SIG-M5 (cell line): ENCODE measurements around the gene COQ4.

Experiments used
- DNase-seq: peaks from one replicate; lab custom pipeline; 2025; lab: John Stamatoyannopoulos, UW

Gene COQ4

DNA sequence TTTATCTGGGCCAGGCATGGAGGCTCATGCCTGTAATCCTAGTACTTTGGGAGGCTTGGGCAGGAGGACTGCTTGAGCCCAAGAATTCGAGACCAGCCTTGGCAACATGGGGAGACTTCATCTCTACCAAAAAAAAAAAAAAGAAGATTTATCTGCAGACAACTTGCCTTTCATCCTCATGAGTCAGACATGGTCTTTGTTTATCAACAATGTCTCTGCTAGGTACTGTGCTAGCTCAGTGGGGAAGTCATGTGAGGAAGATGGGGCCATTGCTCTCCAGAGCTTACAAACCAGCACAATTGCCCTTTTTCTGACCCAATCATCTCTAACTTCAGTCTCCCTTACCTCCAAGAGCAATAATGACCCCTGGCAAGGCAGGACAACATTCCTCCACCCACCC, 50.1 kb downstream of the COQ4 start:
- DNase-seq = no peak

DNA sequence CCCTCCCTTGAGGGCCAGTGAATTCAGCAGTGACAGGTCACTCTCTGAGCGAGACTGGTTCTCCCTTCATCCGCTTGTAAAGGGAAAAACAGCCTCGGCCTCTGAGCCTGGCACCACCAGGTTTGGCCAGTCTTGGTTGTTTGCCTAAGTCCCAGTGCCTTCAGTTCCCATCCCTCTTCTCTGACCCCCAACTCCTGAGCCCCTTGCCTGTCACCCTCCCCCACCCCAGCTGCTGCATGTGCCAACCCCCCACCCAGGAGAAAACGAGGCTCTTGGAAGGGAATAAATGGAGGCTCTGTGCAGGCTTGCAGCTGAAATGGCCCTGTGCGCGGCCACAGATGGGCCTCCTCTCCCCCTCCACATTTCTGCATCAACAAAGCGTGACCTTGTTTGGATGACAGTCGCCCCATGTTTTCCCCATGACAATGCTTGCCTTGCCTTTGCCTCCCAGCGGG, 51.6 kb downstream of the COQ4 start:
- DNase-seq = no peak

DNA sequence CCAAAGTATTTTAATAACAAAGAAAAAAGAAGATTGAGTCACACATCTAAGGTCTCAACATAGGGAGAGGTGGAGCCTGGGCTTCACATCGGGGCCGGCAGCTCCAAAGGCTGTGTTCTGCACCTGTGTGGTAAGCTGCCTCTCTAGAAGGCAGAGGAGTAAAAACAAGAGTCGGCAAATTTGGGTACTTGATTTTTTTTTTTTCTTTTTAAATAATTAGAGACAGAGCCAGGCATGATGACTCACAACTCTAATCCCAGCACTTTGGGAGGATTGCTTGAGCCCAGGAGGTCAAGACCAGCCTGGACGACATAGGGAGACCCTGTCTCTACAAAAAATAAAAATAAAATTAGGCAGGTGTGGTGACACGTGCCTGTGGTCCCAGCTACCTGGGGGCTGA, 53.2 kb downstream of the COQ4 start:
- DNase-seq = no peak

DNA sequence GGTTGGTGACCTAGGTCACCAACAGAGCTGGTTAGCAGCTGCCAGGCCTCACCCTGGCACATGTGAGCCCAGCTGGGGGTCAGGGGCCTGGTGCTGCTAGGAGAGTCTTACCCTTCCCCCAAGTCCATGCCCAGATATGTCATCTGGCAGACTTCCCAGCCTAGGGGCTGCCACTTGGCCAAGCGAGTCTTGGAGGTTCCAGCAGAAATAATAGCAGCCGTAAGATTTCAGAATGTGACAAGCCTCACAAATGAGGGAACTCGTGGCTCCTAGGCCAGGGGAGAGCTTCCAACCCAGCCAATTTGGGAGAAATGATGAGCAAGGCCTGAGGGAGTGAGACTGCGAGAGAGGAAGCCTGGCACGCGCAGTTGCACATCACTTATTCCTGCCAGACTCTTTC, 59.6 kb downstream of the COQ4 start:
- DNase-seq = no peak

DNA sequence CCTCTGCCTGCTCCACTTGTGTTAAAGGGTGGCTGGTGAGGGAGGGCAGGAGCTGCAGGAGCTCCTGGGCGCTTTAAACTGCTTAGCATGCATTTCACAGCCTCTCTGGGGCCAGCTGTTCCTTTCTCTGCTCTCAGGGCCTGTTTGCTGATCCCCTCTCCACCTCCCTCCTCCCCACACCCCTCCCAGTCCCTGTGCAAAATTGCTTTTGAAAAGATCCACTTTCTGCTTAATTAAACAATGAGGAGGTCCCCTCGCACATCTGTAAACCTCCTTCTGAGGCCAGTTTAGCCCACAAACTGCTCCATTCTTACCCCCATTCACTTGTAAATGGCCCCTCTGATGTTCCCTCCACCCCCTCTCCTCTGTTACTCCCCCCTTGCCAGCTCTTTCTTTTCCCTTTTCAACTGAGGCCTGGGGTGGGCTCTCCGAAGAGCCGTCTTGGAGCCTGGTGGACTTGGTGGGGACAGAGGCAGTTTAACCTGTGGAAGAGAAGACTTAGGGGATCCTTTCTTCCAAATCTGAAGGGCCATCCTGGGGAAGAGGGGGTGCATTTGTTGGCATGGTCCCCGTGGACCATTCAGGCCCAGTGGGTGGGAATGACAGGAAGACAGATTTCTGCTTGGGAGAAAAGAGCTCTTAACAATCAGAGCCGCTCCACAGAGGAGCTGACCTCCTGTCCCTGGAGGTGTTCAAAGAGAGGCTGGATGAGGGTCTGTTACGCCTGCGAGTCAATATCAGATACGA, 60.5 kb downstream of the COQ4 start:
- no peak for DNase-seq
